K562 (cell line): ENCODE results near the gene ATRAID. TPM values are rescaled to one million over a fixed set of nuclear protein-coding genes. Genes with fewer than 3 reads are reported as not detected.

Source experiments
- BCLAF1 ChIP-seq, 2 experiments: fragments of 450-650 bp in 1 of 2; IDR thresholded peaks; 2 replicates each; pipeline ENCODE4 v1.6.1; 2011 to 2017; ENCODE audit warnings: low read depth in 2 of 2, antibody characterized with exemption in 1 of 2, borderline replicate concordance in 1 of 2, low read length in 1 of 2, mild to moderate bottlenecking in 1 of 2, mixed read lengths in 1 of 2; ENCODE audit not compliant: control insufficient read depth in 1 of 2
- CAMTA2 ChIP-seq: fragments of 250-450 bp; sonication (Bioruptor Pico); conservative IDR thresholded peaks from 2 replicates; pipeline ENCODE4 v1.5.1; 2022
- ESRRA ChIP-seq: fragments of 450-650 bp; IDR thresholded peaks from 2 replicates; pipeline ENCODE4 v1.6.1; 2014; ENCODE audit warnings: low read depth, mild to moderate bottlenecking, moderate library complexity, borderline replicate concordance
- HMG20A ChIP-seq: fragments of 450-650 bp; formaldehyde crosslinking; conservative IDR thresholded peaks from 2 replicates; pipeline ENCODE4 v1.4.0; 2020; ENCODE audit warnings: mild to moderate bottlenecking, mixed read lengths
- KHSRP ChIP-seq: fragments of 450-650 bp; IDR thresholded peaks from 2 replicates; pipeline ENCODE4 v1.6.1; 2017
- SP1 ChIP-seq: sonication (generic); formaldehyde crosslinking; IDR thresholded peaks from 2 replicates; pipeline ENCODE4 v1.8.1; 2022; ENCODE audit warnings: mild to moderate bottlenecking, missing genetic modification reagents
- ZBTB2 ChIP-seq: fragments of 450-650 bp; IDR thresholded peaks from 2 replicates; pipeline ENCODE4 v1.6.1; 2016; ENCODE audit warnings: antibody characterized with exemption
- ZC3H11A ChIP-seq: IDR thresholded peaks from 2 replicates; pipeline ENCODE4 v1.6.1; 2012; ENCODE audit warnings: low read depth, low read length, improper control_type of control experiment
- ZNF12 ChIP-seq: sonication (generic); formaldehyde crosslinking; IDR thresholded peaks from 2 replicates; pipeline ENCODE4 v1.4.0; 2020; ENCODE audit warnings: mild to moderate bottlenecking, missing genetic modification reagents
- ZNF280A ChIP-seq: fragments of 450-650 bp; IDR thresholded peaks from 2 replicates; pipeline ENCODE4 v1.6.1; 2018; ENCODE audit warnings: mild to moderate bottlenecking, low read depth; ENCODE audit not compliant: partially characterized antibody
- ZNF778 ChIP-seq: fragments of 450-650 bp; formaldehyde crosslinking; IDR thresholded peaks from 2 replicates; pipeline ENCODE4 v1.4.0; 2020; ENCODE audit warnings: mild to moderate bottlenecking, moderate library complexity
- polyA plus RNA-seq, 8 experiments: library from polyadenylated mRNA; depleted of rRNA in 4 of 8; stranded (reverse) in 5 of 8; unstranded in 3 of 8; fragments of >200 nt; fragmentation: Nextera tagmentation in 2 of 8; fragmentation: Illumina TruSeq in 1 of 8; extraction: Ambion mirVana in 2 of 8; extraction: Trizol in 1 of 8; gene quantifications; 2 replicates each; pipeline versions ENCODE4 v1.2.1 to v1.2.3, GENCODE V29; 2011 to 2014; ENCODE audit warnings: inconsistent platforms in 1 of 8, missing spikeins in 1 of 8
- total RNA-seq, 7 experiments: library from RNA; depleted of rRNA in 6 of 7; stranded (reverse); fragments of >200 nt in 6 of 7; fragmentation: Illumina TruSeq in 2 of 7; extraction: Trizol in 2 of 7; gene quantifications; 2 replicates each; pipeline versions ENCODE4 v1.2.1 to v1.2.3, GENCODE V29; 2011 to 2021; ENCODE audit warnings: low replicate concordance in 1 of 7
- TF ChIP-seq, protein P1 (sequence below), 2 experiments: IDR thresholded peaks in 1 of 2; conservative IDR thresholded peaks in 1 of 2; 2 replicates each; pipeline ENCODE4 v1.6.1; 2016; ENCODE audit warnings: low read depth in 2 of 2, mild to moderate bottlenecking in 1 of 2, missing compliant biosample characterization in 1 of 2, missing genetic modification characterization in 1 of 2, moderate library complexity in 1 of 2
- TF ChIP-seq, protein P2 (sequence below): fragments of 450-650 bp; IDR thresholded peaks from 2 replicates; pipeline ENCODE4 v1.6.1; 2014; ENCODE audit warnings: low read depth, mild to moderate bottlenecking, moderate library complexity, borderline replicate concordance
- TF ChIP-seq, protein P3 (sequence below), 2 experiments: fragments of 450-650 bp; conservative IDR thresholded peaks; 2 replicates each; pipeline ENCODE4 v1.6.1; 2017; ENCODE audit warnings: mild to moderate bottlenecking in 2 of 2, moderate library complexity in 2 of 2

ATRAID gene
- total and polyA plus RNA-seq, 9 of the 15 experiments (the other 6 are each of a cell fraction or from before 2014, with no cell fraction given): 70.2 to 187 (median 108) TPM

- TF ChIP-seq ZNF280A (no peak), ZBTB2 (no peak), HMG20A (CRISPR knock-in tag) (no peak), ZC3H11A (no peak), CAMTA2 (CRISPR knock-in tag) (no peak), KHSRP (no peak), SP1 (CRISPR knock-in tag) (peak; percentile 70), ZNF778 (CRISPR knock-in tag) (no peak), BCLAF1 (IDR thresholded peaks at IDR 0.05; ENCODE audit: borderline replicate concordance in 1 of 2, control insufficient read depth in 1 of 2, low read depth in 2 of 2, low read length in 1 of 2) (no peak), ESRRA (peak; percentile 67), ZNF12 (CRISPR knock-in tag) (no peak; the same call in 1 of the 2 replicates)
- TF ChIP-seq, protein P1, sequence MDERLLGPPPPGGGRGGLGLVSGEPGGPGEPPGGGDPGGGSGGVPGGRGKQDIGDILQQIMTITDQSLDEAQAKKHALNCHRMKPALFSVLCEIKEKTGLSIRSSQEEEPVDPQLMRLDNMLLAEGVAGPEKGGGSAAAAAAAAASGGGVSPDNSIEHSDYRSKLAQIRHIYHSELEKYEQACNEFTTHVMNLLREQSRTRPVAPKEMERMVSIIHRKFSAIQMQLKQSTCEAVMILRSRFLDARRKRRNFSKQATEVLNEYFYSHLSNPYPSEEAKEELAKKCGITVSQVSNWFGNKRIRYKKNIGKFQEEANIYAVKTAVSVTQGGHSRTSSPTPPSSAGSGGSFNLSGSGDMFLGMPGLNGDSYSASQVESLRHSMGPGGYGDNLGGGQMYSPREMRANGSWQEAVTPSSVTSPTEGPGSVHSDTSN (CRISPR knock-in tag; IDR thresholded peaks at IDR 0.05; ENCODE audit: low read depth): no peak
- TF ChIP-seq, protein P1 (tag; conservative IDR thresholded peaks at IDR 0.05; ENCODE audit: low read depth): no peak
- TF ChIP-seq, protein P2, sequence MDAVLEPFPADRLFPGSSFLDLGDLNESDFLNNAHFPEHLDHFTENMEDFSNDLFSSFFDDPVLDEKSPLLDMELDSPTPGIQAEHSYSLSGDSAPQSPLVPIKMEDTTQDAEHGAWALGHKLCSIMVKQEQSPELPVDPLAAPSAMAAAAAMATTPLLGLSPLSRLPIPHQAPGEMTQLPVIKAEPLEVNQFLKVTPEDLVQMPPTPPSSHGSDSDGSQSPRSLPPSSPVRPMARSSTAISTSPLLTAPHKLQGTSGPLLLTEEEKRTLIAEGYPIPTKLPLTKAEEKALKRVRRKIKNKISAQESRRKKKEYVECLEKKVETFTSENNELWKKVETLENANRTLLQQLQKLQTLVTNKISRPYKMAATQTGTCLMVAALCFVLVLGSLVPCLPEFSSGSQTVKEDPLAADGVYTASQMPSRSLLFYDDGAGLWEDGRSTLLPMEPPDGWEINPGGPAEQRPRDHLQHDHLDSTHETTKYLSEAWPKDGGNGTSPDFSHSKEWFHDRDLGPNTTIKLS: peak; percentile 40; the same call in 1 of the 2 replicates
- TF ChIP-seq, protein P3, sequence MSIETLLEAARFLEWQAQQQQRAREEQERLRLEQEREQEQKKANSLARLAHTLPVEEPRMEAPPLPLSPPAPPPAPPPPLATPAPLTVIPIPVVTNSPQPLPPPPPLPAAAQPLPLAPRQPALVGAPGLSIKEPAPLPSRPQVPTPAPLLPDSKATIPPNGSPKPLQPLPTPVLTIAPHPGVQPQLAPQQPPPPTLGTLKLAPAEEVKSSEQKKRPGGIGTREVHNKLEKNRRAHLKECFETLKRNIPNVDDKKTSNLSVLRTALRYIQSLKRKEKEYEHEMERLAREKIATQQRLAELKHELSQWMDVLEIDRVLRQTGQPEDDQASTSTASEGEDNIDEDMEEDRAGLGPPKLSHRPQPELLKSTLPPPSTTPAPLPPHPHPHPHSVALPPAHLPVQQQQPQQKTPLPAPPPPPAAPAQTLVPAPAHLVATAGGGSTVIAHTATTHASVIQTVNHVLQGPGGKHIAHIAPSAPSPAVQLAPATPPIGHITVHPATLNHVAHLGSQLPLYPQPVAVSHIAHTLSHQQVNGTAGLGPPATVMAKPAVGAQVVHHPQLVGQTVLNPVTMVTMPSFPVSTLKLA (conservative IDR thresholded peaks at IDR 0.05): peak; percentile 84 to 93
These were observed at the start of gene ATRAID, which contains the start of gene SLC5A6 (continued) for GRCh38 chr2:27211943-27212625.
